Activated T-helper 1 cell treated with anti-CD3 and anti-CD28 coated beads, Interleukin-12 subunit alpha, Interleukin-12 subunit beta, Interleukin-2, Interleukin-4 antibody, amounts not matched to agents 30 ng/mL and 10 ng/mL and 1 ng/mL, durations not matched to agents 14 hours and 24 hours and 36 hours (primary cell): ENCODE results near the gene OR5T2. TPM values are rescaled to one million over a fixed set of nuclear protein-coding genes. Genes with fewer than 3 reads are reported as not detected.
"Not testable (repeated sequence)": the region's sequence is repeated elsewhere in the genome, so short reads cannot be mapped to it uniquely, and the experiment has no call there.

ENCODE experiments used
- DNase-seq: peaks from one replicate; pipeline ENCODE4 v3.0.0; 2021; ENCODE audit warnings: low spot score
- H3K27ac Mint-ChIP-seq: one replicate; pipeline ENCODE4 v1.8.0; 2021; ENCODE audit warnings: mild to moderate bottlenecking, mixed read lengths
- H3K27me3 Mint-ChIP-seq: one replicate; pipeline ENCODE4 v1.8.0; 2022; ENCODE audit warnings: mild to moderate bottlenecking, moderate library complexity, mixed read lengths; ENCODE audit not compliant: insufficient read depth
- H3K36me3 Mint-ChIP-seq: one replicate; pipeline ENCODE4 v1.8.0; 2021; ENCODE audit warnings: low read depth, mixed read lengths
- H3K4me1 Mint-ChIP-seq: one replicate; pipeline ENCODE4 v1.8.0; 2021; ENCODE audit warnings: low read depth, mixed read lengths
- H3K4me3 Mint-ChIP-seq: one replicate; pipeline ENCODE4 v1.8.0; 2021; ENCODE audit warnings: mild to moderate bottlenecking, moderate library complexity, mixed read lengths
- H3K9me3 Mint-ChIP-seq: one replicate; pipeline ENCODE4 v1.8.0; 2021; ENCODE audit warnings: mixed read lengths
- intact Hi-C: fragments of 100-400 bp; cut with micrococcal nuclease; formaldehyde crosslinking; loops from one replicate; pipeline ENCODE4 v1.15.1; 2024
- total RNA-seq: library from RNA; stranded (reverse); gene quantifications from 2 replicates; pipeline ENCODE4 v1.2.3, GENCODE V29; 2022

Gene OR5T2
- not detected in 2 replicates for total RNA-seq

DNA sequence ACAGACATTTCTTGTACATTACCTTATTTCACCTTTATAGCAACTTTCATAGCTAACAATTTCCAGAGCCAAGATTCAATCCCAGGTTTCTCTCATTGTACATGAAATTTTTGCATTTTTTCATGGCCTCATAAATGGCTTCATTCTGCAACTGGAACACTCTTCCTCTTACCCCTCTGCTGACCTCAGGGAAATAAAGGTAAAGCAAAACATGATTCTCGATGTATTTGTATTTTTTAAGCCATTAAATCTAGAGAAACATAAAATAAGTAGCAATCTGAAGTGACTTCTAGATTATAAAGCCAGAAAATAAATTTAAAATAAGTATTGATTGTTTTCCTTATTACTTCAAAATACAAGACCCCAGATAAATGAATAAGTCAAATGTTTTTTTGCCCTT lies at the start of gene OR5T2:
OR5T2 (minus strand) TSS at position 101 of the 400 bp plus-strand sequence. CDS start 1,193 bp downstream, outside the sequence.
- Mint-ChIP-seq H3K4me1 (no peaks in the 10 kb centered on the region), H3K27ac (no peak within 1 kb of the TSS), H3K27me3 (no peaks in the 10 kb centered on the region), H3K9me3 (peaks cover 11% of the 10 kb centered on the region), H3K36me3 (no peaks in the 10 kb centered on the region), H3K4me3 (no peak within 1 kb of the TSS)
- intact Hi-C loops = no loop called here
- no peak for DNase-seq

- no peak within 1 kb of the TSS for H3K27ac Mint-ChIP-seq
- no peaks in the 10 kb centered on the region for H3K4me1 Mint-ChIP-seq
- no peak within 1 kb of the TSS for H3K4me3 Mint-ChIP-seq
Measured at GRCh38 chr11:56273854-56274253, 39.8 kb upstream of the OR5T2 start, which contains the start of gene OR5T1. Gene OR5T1 (plus strand): TSS chr11:56274154. CDS start chr11:56275639, 1,485 bp downstream.

GRCh38 chr11:56271092-56271491 lies 37.0 kb upstream of the OR5T2 start:
- H3K27me3 Mint-ChIP-seq = no peaks in the 10 kb centered on the region
- H3K9me3 Mint-ChIP-seq = peaks cover 23% of the 10 kb centered on the region
- no peak overlapping the region for H3K27ac Mint-ChIP-seq
- H3K4me3 Mint-ChIP-seq = no peak overlapping the region
- intact Hi-C loops = no loop called here
- H3K4me1 Mint-ChIP-seq = no peaks in the 10 kb centered on the region
- no peak for DNase-seq
- H3K36me3 Mint-ChIP-seq = no peaks in the 10 kb centered on the region

More at GRCh38 chr11:56273854-56274253, 39.8 kb upstream of the OR5T2 start, which contains the start of gene OR5T1:
- Mint-ChIP-seq H3K27me3 (no peaks in the 10 kb centered on the region), H3K36me3 (no peaks in the 10 kb centered on the region), H3K9me3 (peaks cover 21% of the 10 kb centered on the region)
- no peak for DNase-seq
- intact Hi-C loops = no loop called here

- no peak within 1 kb of the TSS for H3K4me3 Mint-ChIP-seq
- H3K4me1 Mint-ChIP-seq = no peaks in the 10 kb centered on the region
- H3K27ac Mint-ChIP-seq = no peak within 1 kb of the TSS
- DNase-seq = no peak
- H3K9me3 Mint-ChIP-seq = peaks cover 23% of the 10 kb centered on the region
- H3K27me3 Mint-ChIP-seq = no peaks in the 10 kb centered on the region
- H3K36me3 Mint-ChIP-seq = no peaks in the 10 kb centered on the region
- intact Hi-C loops = no loop called here
Measured at GRCh38 chr11:56251954-56252353, 17.9 kb upstream of the OR5T2 start, which contains the start of gene OR5T3. Gene OR5T3 (plus strand): TSS chr11:56252254. CDS start chr11:56252254, 0 bp downstream.

DNA sequence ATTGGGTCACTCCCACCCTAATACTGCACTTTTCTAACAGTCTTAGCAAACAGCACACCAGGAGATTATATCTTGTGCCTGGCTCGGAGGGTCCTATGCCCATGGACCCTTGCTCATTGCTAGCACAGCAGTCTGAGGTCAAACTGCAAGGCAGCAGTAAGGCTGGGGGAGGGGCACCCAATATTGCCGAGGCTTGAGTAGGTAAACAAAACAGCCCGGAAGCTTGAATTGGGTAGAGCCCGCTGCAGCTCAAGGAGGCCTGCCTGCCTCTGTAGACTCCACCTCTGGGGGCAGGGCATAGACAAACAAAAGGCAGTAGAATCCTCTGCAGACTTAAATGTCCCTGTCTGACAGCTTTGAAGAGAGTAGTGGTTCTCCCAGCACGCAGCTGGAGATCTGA lies 14.3 kb downstream of the OR5T2 start:
- H3K4me3 Mint-ChIP-seq, H3K4me1 Mint-ChIP-seq, H3K27me3 Mint-ChIP-seq, DNase-seq, H3K36me3 Mint-ChIP-seq, intact Hi-C loops, H3K27ac Mint-ChIP-seq: not testable (repeated sequence)
- H3K9me3 Mint-ChIP-seq = peaks cover 46% of the 10 kb centered on the region

GRCh38 chr11:56214537-56214936 lies 19.5 kb downstream of the OR5T2 start:
- Mint-ChIP-seq H3K9me3 (peaks cover 35% of the 10 kb centered on the region), H3K4me1 (no peaks in the 10 kb centered on the region), H3K4me3 (no peak overlapping the region), H3K36me3 (no peaks in the 10 kb centered on the region), H3K27ac (no peak overlapping the region), H3K27me3 (no peaks in the 10 kb centered on the region)
- no peak for DNase-seq
- intact Hi-C loops = no loop called here

GRCh38 chr11:56207790-56208189 lies 26.3 kb downstream of the OR5T2 start:
- intact Hi-C loops = no loop called here
- Mint-ChIP-seq H3K27me3 (no peaks in the 10 kb centered on the region), H3K27ac (no peak overlapping the region), H3K36me3 (no peaks in the 10 kb centered on the region), H3K4me3 (no peak overlapping the region), H3K9me3 (peaks cover 16% of the 10 kb centered on the region), H3K4me1 (no peaks in the 10 kb centered on the region)
- DNase-seq = no peak

GRCh38 chr11:56197367-56197766 lies 36.7 kb downstream of the OR5T2 start:
- Mint-ChIP-seq H3K36me3 (no peaks in the 10 kb centered on the region), H3K9me3 (peaks cover 6% of the 10 kb centered on the region), H3K27ac (no peak overlapping the region), H3K27me3 (no peaks in the 10 kb centered on the region), H3K4me1 (no peaks in the 10 kb centered on the region), H3K4me3 (no peak overlapping the region)
- intact Hi-C loops = no loop called here
- no peak for DNase-seq

DNA sequence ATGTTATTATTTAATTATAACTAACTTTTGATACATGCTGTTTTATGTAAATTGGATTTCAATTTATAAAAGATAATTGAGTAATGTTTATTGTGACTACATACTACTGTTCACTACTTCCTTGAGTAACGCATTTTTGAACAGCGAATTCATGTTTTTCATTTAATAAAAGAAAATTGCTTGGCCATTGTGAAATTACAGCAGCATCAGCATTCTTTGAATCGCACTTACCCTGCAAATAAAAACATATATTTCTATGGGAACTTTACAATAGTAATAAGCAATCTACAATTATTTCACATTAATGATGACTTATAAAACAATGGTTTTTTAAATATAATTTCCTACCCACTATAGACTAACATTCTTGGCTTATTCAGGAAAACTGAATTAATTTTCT lies 37.4 kb downstream of the OR5T2 start:
- Mint-ChIP-seq H3K27me3 (no peaks in the 10 kb centered on the region), H3K4me3 (no peak overlapping the region), H3K9me3 (peaks cover 7% of the 10 kb centered on the region), H3K4me1 (no peaks in the 10 kb centered on the region), H3K36me3 (no peaks in the 10 kb centered on the region), H3K27ac (no peak overlapping the region)
- no peak for DNase-seq
- intact Hi-C loops = no loop called here

- intact Hi-C loops = no loop called here
- no peaks in the 10 kb centered on the region for H3K27me3 Mint-ChIP-seq
- no peak overlapping the region for H3K4me3 Mint-ChIP-seq
- no peaks in the 10 kb centered on the region for H3K4me1 Mint-ChIP-seq
- peaks cover 22% of the 10 kb centered on the region for H3K9me3 Mint-ChIP-seq
- DNase-seq = no peak
- H3K36me3 Mint-ChIP-seq = no peaks in the 10 kb centered on the region
- no peak overlapping the region for H3K27ac Mint-ChIP-seq
Measured at GRCh38 chr11:56188602-56189001, 45.5 kb downstream of the OR5T2 start.

DNA sequence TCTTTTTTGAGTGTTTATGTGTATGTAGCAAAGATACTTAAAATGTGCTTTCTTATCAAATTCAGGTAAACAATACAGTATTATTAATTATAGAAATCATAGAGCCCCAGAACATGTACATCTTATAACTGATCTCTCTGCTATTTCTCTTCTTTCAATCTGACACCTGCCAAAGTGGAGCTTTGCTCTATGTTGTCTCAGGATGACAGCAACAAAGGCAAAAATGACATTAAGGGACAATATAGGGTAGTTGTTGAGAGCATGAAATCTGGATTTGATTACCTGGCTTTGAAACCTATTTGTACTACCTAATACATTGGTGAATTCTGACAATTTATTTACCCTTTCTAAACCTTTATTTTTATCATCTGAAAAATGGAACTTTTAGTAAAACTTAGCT lies 50.6 kb downstream of the OR5T2 start:
- Mint-ChIP-seq H3K4me3 (no peak overlapping the region), H3K27me3 (no peaks in the 10 kb centered on the region)
- intact Hi-C loops = no loop called here

More for the DNA sequence above, 50.6 kb downstream of the OR5T2 start:
- no peaks in the 10 kb centered on the region for H3K36me3 Mint-ChIP-seq
- DNase-seq = no peak
- H3K4me1 Mint-ChIP-seq = no peaks in the 10 kb centered on the region
- H3K27ac Mint-ChIP-seq = no peak overlapping the region
- H3K9me3 Mint-ChIP-seq = peaks cover 24% of the 10 kb centered on the region

Other genes starting within 250 kb of the OR5T2 start
- gene OR5F1, start 239.6 kb downstream of the OR5T2 start, total RNA-seq = not detected in 2 replicates
- gene OR5AS1, start 206.6 kb downstream of the OR5T2 start, total RNA-seq = not detected in 2 replicates
- gene OR8I2, start 140.9 kb downstream of the OR5T2 start, total RNA-seq = not detected in 2 replicates
- not detected in 2 replicates for gene OR8H2, start 130.6 kb downstream of the OR5T2 start, total RNA-seq
- not detected in 2 replicates for gene OR8H3, start 111.9 kb downstream of the OR5T2 start, total RNA-seq
- gene OR8J3, start 94.1 kb downstream of the OR5T2 start, total RNA-seq = not detected in 2 replicates
- gene OR8K5, start 73.9 kb downstream of the OR5T2 start, total RNA-seq = not detected in 2 replicates
- not detected in 2 replicates for gene OR5J2, start 57.6 kb downstream of the OR5T2 start, total RNA-seq
- not detected in 2 replicates for gene OR5T3, start 18.0 kb upstream of the OR5T2 start, total RNA-seq
- not detected in 2 replicates for gene OR5T1, start 39.9 kb upstream of the OR5T2 start, total RNA-seq
- gene OR8H1, start 58.0 kb upstream of the OR5T2 start, total RNA-seq = not detected in 2 replicates
- not detected in 2 replicates for gene OR8K3, start 80.9 kb upstream of the OR5T2 start, total RNA-seq
- not detected in 2 replicates for gene OR8K1, start 111.8 kb upstream of the OR5T2 start, total RNA-seq
- not detected in 2 replicates for gene OR8J1, start 120.0 kb upstream of the OR5T2 start, total RNA-seq
- not detected in 2 replicates for gene OR8U1, start 141.4 kb upstream of the OR5T2 start, total RNA-seq
- gene OR5AL1, start 178.4 kb upstream of the OR5T2 start, total RNA-seq = not detected in 2 replicates
- gene OR5M3, start 239.1 kb upstream of the OR5T2 start, total RNA-seq = not detected in 2 replicates